ENCODE data around the gene LMF1. TPM values are rescaled to one million over a fixed set of nuclear protein-coding genes. Genes with fewer than 3 reads are reported as not detected.

LMF1 gene
- total RNA-seq, 3 donors from 2014 or later = 14.1 to 26.4 (median 21.4) TPM

- DNase-seq (ENCODE audit: low spot score in 2 of 2) = no peak
- Histone ChIP-seq H3K4me1 (no peaks in the 10 kb centered on the region), H3K4me3 (no peak overlapping the region), H3K27ac (no peak overlapping the region), H3K27me3 (no peaks in the 10 kb centered on the region), H3K9me3 (peaks cover 7 to 20% of the 10 kb centered on the region in 2 donors), H3K36me3 (no peaks in the 10 kb centered on the region)
- TF ChIP-seq POLR2AphosphoS5 (IDR thresholded peaks at IDR 0.05) (no peak), POLR2A (IDR thresholded peaks at IDR 0.05) (no peak), CTCF (IDR thresholded peaks at IDR 0.05) (no peak)
- intact Hi-C loops (cut with DNase I; ENCODE audit: low total_unique reads) = no loop called here
Observed at GRCh38 chr16:942436-943060, 28.2 kb downstream of the LMF1 start.

GRCh38 chr16:939941-940340, 30.8 kb downstream of the LMF1 start:
- Histone ChIP-seq H3K27me3 (no peaks in the 10 kb centered on the region), H3K4me1 (no peaks in the 10 kb centered on the region), H3K36me3 (no peaks in the 10 kb centered on the region), H3K9me3 (peaks cover 7 to 20% of the 10 kb centered on the region in 2 donors), H3K4me3 (no peak overlapping the region), H3K27ac (no peak overlapping the region)
- no peak for DNase-seq (ENCODE audit: low spot score in 2 of 2)
- intact Hi-C loops (cut with DNase I; ENCODE audit: low total_unique reads) = loop anchor here (1.0 kb wide), 1 partner anchor 20 kb away; no protein-coding TSS in a partner anchor
- TF ChIP-seq POLR2A (IDR thresholded peaks at IDR 0.05) = no peak
- TF ChIP-seq POLR2AphosphoS5 (IDR thresholded peaks at IDR 0.05) = no peak
- no peak for TF ChIP-seq CTCF (IDR thresholded peaks at IDR 0.05)

DNA sequence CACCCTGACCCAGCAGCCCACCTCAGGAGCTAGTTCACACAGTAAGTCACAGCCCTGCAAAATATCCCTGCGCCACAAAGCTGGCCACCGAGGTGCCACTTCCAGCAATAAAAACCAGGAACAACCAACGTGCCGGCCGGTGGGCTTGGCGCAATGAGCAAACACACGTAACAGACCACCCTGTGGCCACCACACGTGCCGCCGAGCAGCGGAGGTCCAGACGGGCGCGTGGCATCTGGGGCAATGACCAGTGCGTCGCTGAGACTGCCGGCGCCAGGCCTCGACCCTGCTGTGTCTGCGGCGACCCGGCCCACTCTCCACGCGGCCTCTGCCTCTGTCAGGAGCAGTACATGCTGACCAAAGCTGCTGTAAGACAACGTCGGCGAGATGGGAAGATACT, 31.5 kb downstream of the LMF1 start:
- intact Hi-C loops (cut with DNase I; ENCODE audit: low total_unique reads) = no loop called here
- H3K27ac ChIP-seq = no peak overlapping the region
- no peaks in the 10 kb centered on the region for H3K4me1 ChIP-seq
- no peaks in the 10 kb centered on the region for H3K27me3 ChIP-seq
- H3K9me3 ChIP-seq = peaks cover 7 to 20% of the 10 kb centered on the region in 2 donors
- no peaks in the 10 kb centered on the region for H3K36me3 ChIP-seq
- no peak for TF ChIP-seq CTCF (IDR thresholded peaks at IDR 0.05)
- TF ChIP-seq POLR2A (IDR thresholded peaks at IDR 0.05) = no peak
- TF ChIP-seq POLR2AphosphoS5 (IDR thresholded peaks at IDR 0.05) = no peak
- no peak overlapping the region for H3K4me3 ChIP-seq
- DNase-seq (ENCODE audit: low spot score in 2 of 2) = no peak

- no peak overlapping the region for H3K4me3 ChIP-seq
- no peaks in the 10 kb centered on the region for H3K4me1 ChIP-seq
- DNase-seq (ENCODE audit: low spot score in 2 of 2) = no peak
- peaks cover 7 to 20% of the 10 kb centered on the region in 2 donors for H3K9me3 ChIP-seq
- no peaks in the 10 kb centered on the region for H3K36me3 ChIP-seq
- no peak for TF ChIP-seq POLR2A (IDR thresholded peaks at IDR 0.05)
- TF ChIP-seq CTCF (IDR thresholded peaks at IDR 0.05) = no peak
- no peak for TF ChIP-seq POLR2AphosphoS5 (IDR thresholded peaks at IDR 0.05)
- intact Hi-C loops (cut with DNase I; ENCODE audit: low total_unique reads) = no loop called here
- no peak overlapping the region for H3K27ac ChIP-seq
- no peaks in the 10 kb centered on the region for H3K27me3 ChIP-seq
Observed at GRCh38 chr16:938752-939151, 32.0 kb downstream of the LMF1 start.

DNA sequence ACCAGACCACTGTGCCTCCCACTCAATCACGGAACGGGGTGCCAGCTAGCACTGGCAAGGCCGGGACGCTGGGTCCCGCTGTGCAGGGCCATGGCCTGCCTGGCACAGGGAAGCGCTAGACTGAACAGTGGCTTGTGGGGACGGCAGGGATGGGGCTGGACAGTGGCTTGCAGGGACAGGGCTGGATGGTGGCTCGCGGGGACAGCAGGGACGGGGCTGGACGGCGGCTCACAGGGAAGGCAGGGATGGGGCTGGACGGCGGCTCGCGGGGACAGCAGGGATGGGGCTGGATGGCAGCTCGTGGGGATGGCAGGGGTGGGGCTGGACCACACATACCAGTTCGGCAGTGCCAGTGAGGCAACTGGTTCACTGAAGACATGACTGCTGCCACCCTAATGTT, 32.6 kb downstream of the LMF1 start:
- Histone ChIP-seq H3K27me3 (no peaks in the 10 kb centered on the region), H3K36me3 (no peaks in the 10 kb centered on the region)
- DNase-seq (ENCODE audit: low spot score in 2 of 2) = no peak

More for the DNA sequence above, 32.6 kb downstream of the LMF1 start:
- peaks cover 7 to 20% of the 10 kb centered on the region in 2 donors for H3K9me3 ChIP-seq
- no peak overlapping the region for H3K27ac ChIP-seq
- no peak overlapping the region for H3K4me3 ChIP-seq
- TF ChIP-seq POLR2AphosphoS5 (IDR thresholded peaks at IDR 0.05) (no peak), CTCF (IDR thresholded peaks at IDR 0.05) (no peak), POLR2A (IDR thresholded peaks at IDR 0.05) (no peak)
- intact Hi-C loops (cut with DNase I; ENCODE audit: low total_unique reads) = no loop called here
- H3K4me1 ChIP-seq = no peaks in the 10 kb centered on the region
